Spleen (tissue), 11 donors: Measurements from ENCODE around the gene UBASH3A. TPM values are rescaled to one million over a fixed set of nuclear protein-coding genes. Genes with fewer than 3 reads are reported as not detected.
A peak's percentile ranks its signal among the peaks of the same experiment; 100 is the strongest.

Source experiments
- DNase-seq: peaks from one replicate; pipeline ENCODE4 v3.0.0-alpha.2; 2020
- H3K27ac ChIP-seq, 8 donors: fragments of 200-600 bp; sonication (generic) in 7 of 8; 1 replicate in 4 of 8; 2 replicates in 4 of 8; pipeline versions ENCODE4 v1.5.0 to v1.8.0; 2016 to 2021; ENCODE audit warnings: inconsistent platforms in 4 of 8, mild to moderate bottlenecking in 4 of 8, moderate library complexity in 1 of 8
- H3K27me3 ChIP-seq, 7 donors: fragments of 200-600 bp; sonication (generic) in 6 of 7; replicated peaks in 1 of 7; 1 replicate in 4 of 7; 2 replicates in 3 of 7; pipeline versions ENCODE4 v1.5.0 to v1.8.0; 2016 to 2021; ENCODE audit warnings: inconsistent platforms in 3 of 7, mild to moderate bottlenecking in 1 of 7
- H3K36me3 ChIP-seq, 6 donors: fragments of 200-600 bp; sonication (generic) in 5 of 6; 1 replicate in 4 of 6; 2 replicates in 2 of 6; pipeline versions ENCODE4 v1.5.0 to v1.8.0; 2016 to 2021; ENCODE audit warnings: inconsistent platforms in 2 of 6
- H3K4me1 ChIP-seq, 6 donors: fragments of 200-600 bp; sonication (generic) in 5 of 6; 1 replicate in 3 of 6; 2 replicates in 3 of 6; pipeline versions ENCODE4 v1.5.0 to v1.8.0; 2016 to 2021; ENCODE audit warnings: inconsistent platforms in 3 of 6
- H3K4me3 ChIP-seq, 8 donors: fragments of 200-600 bp; sonication (generic) in 7 of 8; 1 replicate in 4 of 8; 2 replicates in 4 of 8; pipeline versions ENCODE4 v1.5.0 to v1.8.0; 2016 to 2021; ENCODE audit warnings: inconsistent platforms in 4 of 8, mild to moderate bottlenecking in 4 of 8, moderate library complexity in 2 of 8
- H3K9me3 ChIP-seq, 8 donors: fragments of 200-600 bp; sonication (generic) in 7 of 8; 1 replicate in 4 of 8; 2 replicates in 4 of 8; pipeline versions ENCODE4 v1.5.0 to v1.8.0; 2016 to 2021; ENCODE audit warnings: inconsistent platforms in 4 of 8
- POLR2A ChIP-seq, 3 donors: fragments of 450-650 bp; IDR thresholded peaks; one replicate each; pipeline ENCODE4 v1.5.1; 2017; ENCODE audit warnings: antibody characterized with exemption in 3 of 3, mild to moderate bottlenecking in 1 of 3
- POLR2AphosphoS5 ChIP-seq, 3 donors: sonication (generic); formaldehyde crosslinking; IDR thresholded peaks; one replicate each; pipeline ENCODE4 v1.5.1; 2017; ENCODE audit warnings: antibody characterized with exemption in 3 of 3
- WGBS, 5 donors: extraction: QIAGEN DNeasy Blood & Tissue Kit in 3 of 5; methylation state at CpG; one replicate each; pipeline versions ENCODE4 v1.1.5 to v1.1.7; 2013 to 2018; 5-methylcytosine and 5-hydroxymethylcytosine counted together
- intact Hi-C: fragments of 100-400 bp; cut with DNase I; formaldehyde crosslinking; loops from one replicate; pipeline ENCODE4 v1.15.0; 2023; ENCODE audit warnings: low total_unique reads
- polyA plus RNA-seq, 3 donors: library from polyadenylated mRNA; stranded (reverse); fragments of 200-250 nt; gene quantifications; one replicate each; pipeline ENCODE4 v1.2.1, GENCODE V29; 2013
- total RNA-seq, 7 donors: library from RNA; depleted of rRNA in 3 of 7; stranded (reverse); fragments of >200 nt in 3 of 7; fragmentation: NEBNext Ultra II Directional in 4 of 7; extraction: Animal tissue kit (Norgen Biotek cat#: 25700) in 4 of 7; gene quantifications; one replicate each; pipeline versions ENCODE4 v1.1.0 to v1.2.1, GENCODE V29; 2016 to 2021
- TF ChIP-seq, protein P1 (sequence below), 11 experiments: fragments of 200-600 bp in 7 of 11; fragments of 450-650 bp in 4 of 11; sonication (generic) in 4 of 11; IDR thresholded peaks in 8 of 11; conservative IDR thresholded peaks in 3 of 11; 1 replicate in 7 of 11; 2 replicates in 4 of 11; pipeline versions ENCODE4 v1.4.0 to v1.8.0; 2016 to 2021; ENCODE audit warnings: antibody characterized with exemption in 11 of 11, inconsistent platforms in 4 of 11, mild to moderate bottlenecking in 1 of 11
- donor health status: healthy with polysubstance abuse.
- donor health status: DM: no; HTN: no; CAD: no; lungs with moderate emphysema.
- donor health status: DM: no; HTN: no; CAD: no.
- donor health status: Bipolar disorder and iron deficiency.
- donor health status: healthy.
- donor health status: DM: no; HTN: no; CAD: no.
- donor health status: DM: yes; HTN: yes; CAD: no.

The UBASH3A gene
- total and polyA plus RNA-seq, 10 donors, result 2.6 to 16.3 (median 10.2) TPM

DNA sequence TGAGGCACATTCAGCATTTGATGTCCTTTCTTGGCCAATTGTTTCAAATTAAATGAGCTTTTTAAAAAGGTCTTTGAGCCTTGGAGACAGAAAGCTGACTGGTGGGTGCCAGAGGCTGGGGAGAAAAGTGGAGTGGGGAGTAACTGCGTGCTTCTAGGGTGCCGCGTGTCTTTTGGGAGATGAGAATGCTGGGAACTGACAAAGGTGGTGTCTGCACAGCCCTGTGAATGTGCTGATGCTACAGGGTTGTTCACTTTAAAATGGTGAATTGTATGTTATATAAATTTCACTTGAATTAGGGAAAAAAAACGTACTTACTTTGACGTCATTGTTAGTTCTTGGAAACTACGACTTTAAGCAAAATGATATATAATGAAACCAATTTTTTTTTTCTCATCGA lies 29.2 kb upstream of the UBASH3A start:
- no peak overlapping the region for H3K4me3 ChIP-seq
- H3K4me1 ChIP-seq, result no peaks in the 10 kb centered on the region
- no peaks in the 10 kb centered on the region for H3K9me3 ChIP-seq
- no peak for DNase-seq
- H3K27me3 ChIP-seq, result peaks cover 0 to 47% (median 0%) of the 10 kb centered on the region in 7 donors
- intact Hi-C loops, result no loop called here
- TF ChIP-seq POLR2A (IDR thresholded peaks at IDR 0.05), result no peak
- TF ChIP-seq, protein P1, sequence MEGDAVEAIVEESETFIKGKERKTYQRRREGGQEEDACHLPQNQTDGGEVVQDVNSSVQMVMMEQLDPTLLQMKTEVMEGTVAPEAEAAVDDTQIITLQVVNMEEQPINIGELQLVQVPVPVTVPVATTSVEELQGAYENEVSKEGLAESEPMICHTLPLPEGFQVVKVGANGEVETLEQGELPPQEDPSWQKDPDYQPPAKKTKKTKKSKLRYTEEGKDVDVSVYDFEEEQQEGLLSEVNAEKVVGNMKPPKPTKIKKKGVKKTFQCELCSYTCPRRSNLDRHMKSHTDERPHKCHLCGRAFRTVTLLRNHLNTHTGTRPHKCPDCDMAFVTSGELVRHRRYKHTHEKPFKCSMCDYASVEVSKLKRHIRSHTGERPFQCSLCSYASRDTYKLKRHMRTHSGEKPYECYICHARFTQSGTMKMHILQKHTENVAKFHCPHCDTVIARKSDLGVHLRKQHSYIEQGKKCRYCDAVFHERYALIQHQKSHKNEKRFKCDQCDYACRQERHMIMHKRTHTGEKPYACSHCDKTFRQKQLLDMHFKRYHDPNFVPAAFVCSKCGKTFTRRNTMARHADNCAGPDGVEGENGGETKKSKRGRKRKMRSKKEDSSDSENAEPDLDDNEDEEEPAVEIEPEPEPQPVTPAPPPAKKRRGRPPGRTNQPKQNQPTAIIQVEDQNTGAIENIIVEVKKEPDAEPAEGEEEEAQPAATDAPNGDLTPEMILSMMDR (IDR thresholded peaks at IDR 0.05 in 8 of 11, conservative IDR thresholded peaks at IDR 0.05 in 3 of 11), result no peak
- TF ChIP-seq POLR2AphosphoS5 (IDR thresholded peaks at IDR 0.05), result no peak
- WGBS, 5 donors, result 68 to 88% (median 78%) methylated on average over 7 of the region's 7 CpGs
- no peaks in the 10 kb centered on the region for H3K36me3 ChIP-seq
- H3K27ac ChIP-seq, result no peak overlapping the region

DNA sequence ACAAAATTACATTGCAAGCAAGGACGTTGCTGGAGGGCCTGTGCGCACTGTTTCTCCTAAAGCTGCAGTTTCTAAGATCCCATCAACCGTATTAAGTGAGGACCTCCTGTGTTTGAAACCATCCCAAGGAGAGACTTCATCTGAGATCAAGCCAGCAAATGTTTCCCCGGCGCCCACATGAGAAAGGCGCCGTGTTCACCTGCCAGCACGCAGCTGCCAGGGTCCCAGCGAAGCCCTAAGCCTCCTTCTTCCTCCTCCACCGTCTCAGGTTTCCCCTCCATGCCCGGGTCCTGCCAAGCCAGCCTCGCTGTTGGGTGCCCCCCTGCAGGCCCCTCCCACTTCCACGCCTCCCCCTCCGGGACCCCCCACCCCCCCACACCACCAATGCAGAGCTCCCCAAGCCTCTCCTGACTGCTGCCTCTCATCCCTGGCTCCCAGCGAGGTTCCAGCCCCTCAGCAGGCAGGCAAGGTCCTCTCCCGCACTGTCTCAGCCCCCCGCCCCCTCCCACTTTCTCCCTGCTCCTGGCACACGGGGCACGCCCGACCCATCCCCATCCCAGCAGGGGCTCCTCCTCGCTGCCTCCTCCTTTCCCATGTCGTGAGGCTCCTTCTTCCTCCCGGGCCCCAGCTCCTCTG lies 28.7 kb upstream of the UBASH3A start:
- TF ChIP-seq, protein P1 (IDR thresholded peaks at IDR 0.05 in 8 of 11, conservative IDR thresholded peaks at IDR 0.05 in 3 of 11), result no peak
- TF ChIP-seq POLR2A (IDR thresholded peaks at IDR 0.05) (no peak), POLR2AphosphoS5 (IDR thresholded peaks at IDR 0.05) (no peak)
- Histone ChIP-seq H3K27me3 (peaks cover 0 to 42% (median 0%) of the 10 kb centered on the region in 7 donors), H3K4me1 (no peaks in the 10 kb centered on the region), H3K4me3 (no peak overlapping the region), H3K36me3 (no peaks in the 10 kb centered on the region), H3K27ac (no peak overlapping the region), H3K9me3 (no peaks in the 10 kb centered on the region)
- 34 to 48% (median 44%) methylated on average over 17 to 23 of the region's 23 CpGs for WGBS, 5 donors
- intact Hi-C loops, result no loop called here
- peak; percentile 57 for DNase-seq

DNA sequence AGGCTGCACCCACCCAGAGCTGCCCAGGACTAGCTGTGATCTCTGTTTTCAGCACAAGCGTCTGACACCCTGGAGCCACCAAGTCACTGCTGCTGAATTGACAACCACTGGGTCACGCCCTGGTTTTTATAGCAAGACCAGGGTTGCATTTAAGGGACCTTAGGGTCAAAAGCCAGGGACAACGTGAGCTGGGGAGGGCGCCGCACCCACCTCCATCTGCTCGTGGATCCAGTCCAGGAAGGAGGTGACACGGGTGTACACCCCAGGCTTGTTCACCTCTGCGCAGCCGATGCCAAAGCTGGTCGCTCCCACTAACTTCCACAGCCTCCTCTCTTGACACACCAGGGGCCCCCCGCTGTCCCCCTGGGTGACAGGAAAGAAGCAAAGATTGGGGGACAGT lies 28.2 kb upstream of the UBASH3A start:
- H3K27me3 ChIP-seq, result peaks cover 0 to 37% (median 0%) of the 10 kb centered on the region in 7 donors
- H3K27ac ChIP-seq, result no peak overlapping the region
- H3K9me3 ChIP-seq, result no peaks in the 10 kb centered on the region
- H3K4me3 ChIP-seq, result no peak overlapping the region
- TF ChIP-seq POLR2AphosphoS5 (IDR thresholded peaks at IDR 0.05), result no peak
- no peak for TF ChIP-seq POLR2A (IDR thresholded peaks at IDR 0.05)
- TF ChIP-seq, protein P1 (IDR thresholded peaks at IDR 0.05 in 8 of 11, conservative IDR thresholded peaks at IDR 0.05 in 3 of 11), result no peak
- no peaks in the 10 kb centered on the region for H3K36me3 ChIP-seq
- intact Hi-C loops, result no loop called here
- no peaks in the 10 kb centered on the region for H3K4me1 ChIP-seq
- 76 to 88% (median 79%) methylated on average over 10 to 11 of the region's 11 CpGs for WGBS, 5 donors
- DNase-seq, result peak; percentile 46

DNA sequence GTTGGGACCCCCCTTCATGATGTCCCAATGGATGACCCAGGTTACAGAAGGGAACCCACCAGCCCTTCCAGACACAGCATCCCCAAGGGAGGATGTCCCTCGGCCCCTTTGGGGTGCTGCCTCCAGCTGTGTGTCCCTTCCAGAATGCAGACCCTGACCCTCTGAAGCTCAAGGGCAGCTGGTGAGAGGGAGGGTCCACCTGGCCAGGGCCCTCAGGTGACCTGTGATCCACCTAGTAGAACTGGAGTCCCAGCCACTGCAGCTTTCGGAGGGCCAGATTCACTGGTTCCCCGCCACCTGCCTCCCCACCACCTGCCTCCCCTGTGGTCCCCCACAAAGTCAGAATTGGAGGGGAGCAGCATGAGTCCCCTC lies 27.8 kb upstream of the UBASH3A start:
- TF ChIP-seq POLR2AphosphoS5 (IDR thresholded peaks at IDR 0.05), result no peak
- TF ChIP-seq, protein P1 (IDR thresholded peaks at IDR 0.05 in 8 of 11, conservative IDR thresholded peaks at IDR 0.05 in 3 of 11), result no peak
- no peak for TF ChIP-seq POLR2A (IDR thresholded peaks at IDR 0.05)
- 66 to 100% (median 90%) methylated on average over 1 to 3 of the region's 3 CpGs for WGBS, 5 donors
- Histone ChIP-seq H3K4me3 (no peak overlapping the region), H3K4me1 (no peaks in the 10 kb centered on the region), H3K27ac (no peak overlapping the region), H3K27me3 (peaks cover 0 to 32% (median 0%) of the 10 kb centered on the region in 7 donors), H3K9me3 (peaks cover 0 to under 1% (median 0%) of the 10 kb centered on the region in 8 donors), H3K36me3 (no peaks in the 10 kb centered on the region)
- intact Hi-C loops, result no loop called here
- peak; percentile 22 for DNase-seq
